T1000 (cell line): ENCODE measurements around the gene ZNF367.
"Not testable (repeated sequence)": the region's sequence is repeated elsewhere in the genome, so short reads cannot be mapped to it uniquely, and the experiment has no call there.

ENCODE experiments used
- DNase-seq: peaks from one replicate; lab custom pipeline; 2025; ENCODE audit warnings: mixed read lengths; lab: John Stamatoyannopoulos, UW

ZNF367 gene

DNA sequence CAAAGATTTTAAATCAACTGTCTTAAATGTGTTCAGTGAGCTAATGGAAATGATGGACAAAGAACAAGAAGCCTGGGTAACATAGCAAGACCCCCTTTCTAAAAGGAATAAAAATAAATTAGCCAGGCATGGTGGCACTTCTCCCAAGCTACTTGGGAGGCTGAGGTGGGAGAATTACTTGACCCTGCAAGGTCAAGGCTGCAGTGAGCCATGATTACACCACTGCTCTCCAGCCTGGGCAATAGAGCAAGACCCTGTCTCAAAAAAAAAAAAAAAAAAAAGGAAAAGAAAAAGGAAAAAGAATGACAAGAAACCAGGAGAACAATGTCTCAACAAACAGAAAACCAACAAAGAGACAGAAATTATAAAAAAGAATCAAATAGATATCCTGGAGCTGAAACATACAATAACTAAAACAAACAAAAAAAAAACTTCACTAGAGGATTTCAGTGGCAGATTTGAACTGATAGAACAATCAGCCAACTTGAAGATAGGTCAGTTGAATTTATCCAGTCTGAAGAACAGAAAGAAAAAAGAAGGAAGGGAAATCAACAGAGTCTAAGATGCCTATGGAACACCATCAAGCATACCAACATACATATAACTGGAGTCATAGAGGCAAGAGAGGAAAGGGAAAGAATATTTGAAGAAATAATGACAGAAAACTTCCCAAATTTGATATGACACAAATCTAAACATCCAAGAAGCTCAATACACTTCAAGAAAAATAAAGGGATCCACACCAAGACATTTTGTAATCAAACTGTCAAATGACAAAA, 17.8 kb downstream of the ZNF367 start:
- no peak for DNase-seq

DNA sequence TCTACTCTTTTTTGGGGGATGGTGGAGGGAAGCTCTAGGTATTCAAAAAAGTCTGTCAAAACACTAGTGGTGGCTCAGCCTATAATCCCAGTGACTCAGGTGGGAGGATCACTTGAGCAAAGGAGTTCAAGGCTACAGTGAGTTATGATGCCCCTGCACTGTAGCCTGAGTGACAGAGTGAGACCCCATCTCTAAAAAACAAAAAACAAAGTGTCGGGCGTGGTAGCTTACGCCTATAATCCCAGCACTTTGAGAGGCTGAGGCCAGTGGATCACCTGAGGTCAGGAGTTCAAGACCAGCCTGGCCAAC, 18.9 kb downstream of the ZNF367 start:
- DNase-seq = no peak

DNA sequence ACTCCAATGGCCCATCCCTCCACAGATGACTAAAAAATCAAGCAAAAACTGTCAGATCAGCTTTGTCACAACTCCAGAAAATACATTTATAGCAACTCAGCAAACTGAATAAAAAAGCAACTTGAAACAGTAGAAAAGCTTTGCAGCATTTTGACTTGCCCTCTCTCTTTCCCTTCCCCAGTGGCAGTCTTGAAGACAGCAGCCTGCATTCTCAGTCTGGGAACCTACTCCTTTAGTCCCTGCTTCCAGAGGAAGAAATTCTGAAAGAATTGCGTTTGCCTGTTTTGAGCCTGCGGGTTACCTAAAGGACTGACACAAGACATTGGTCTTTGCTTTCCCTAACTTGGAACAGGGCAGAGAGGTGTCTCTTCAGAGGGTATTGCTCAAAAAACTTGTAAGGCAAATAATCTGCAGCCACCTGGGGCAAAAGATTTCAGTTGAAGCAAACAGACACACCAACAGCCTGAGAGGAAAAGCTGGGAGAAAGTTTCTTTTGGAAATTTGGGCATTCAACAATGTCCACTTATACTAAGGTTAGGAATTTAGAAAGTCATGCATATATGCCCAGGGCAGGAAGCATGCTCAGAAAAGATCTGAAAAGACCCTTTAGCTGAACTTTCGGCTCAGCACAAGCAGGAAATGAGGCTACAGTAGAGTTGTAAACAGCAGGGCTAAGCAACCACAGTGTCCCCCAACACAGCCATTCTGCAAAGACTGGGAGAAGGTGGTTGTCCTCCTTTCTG, 19.4 kb downstream of the ZNF367 start:
- no peak for DNase-seq

DNA sequence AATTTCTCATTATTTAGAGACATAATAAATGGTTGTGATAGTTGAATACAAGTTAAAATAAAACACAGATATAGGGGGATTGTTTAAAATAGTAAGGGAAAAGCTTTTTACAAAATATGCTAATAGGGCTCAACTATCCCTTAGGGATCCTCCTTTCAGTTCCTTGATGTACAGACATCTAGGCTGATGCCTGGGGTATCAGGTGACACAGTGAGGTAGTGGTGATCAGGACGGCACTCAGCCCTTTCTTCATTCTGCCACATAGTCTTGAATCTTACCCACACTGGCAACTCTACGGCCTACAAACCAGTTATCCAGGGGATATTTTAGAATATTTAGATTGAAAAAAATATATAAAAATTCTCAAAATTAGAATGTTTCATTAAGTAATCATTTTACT, 22.2 kb downstream of the ZNF367 start:
- DNase-seq = no peak

DNA sequence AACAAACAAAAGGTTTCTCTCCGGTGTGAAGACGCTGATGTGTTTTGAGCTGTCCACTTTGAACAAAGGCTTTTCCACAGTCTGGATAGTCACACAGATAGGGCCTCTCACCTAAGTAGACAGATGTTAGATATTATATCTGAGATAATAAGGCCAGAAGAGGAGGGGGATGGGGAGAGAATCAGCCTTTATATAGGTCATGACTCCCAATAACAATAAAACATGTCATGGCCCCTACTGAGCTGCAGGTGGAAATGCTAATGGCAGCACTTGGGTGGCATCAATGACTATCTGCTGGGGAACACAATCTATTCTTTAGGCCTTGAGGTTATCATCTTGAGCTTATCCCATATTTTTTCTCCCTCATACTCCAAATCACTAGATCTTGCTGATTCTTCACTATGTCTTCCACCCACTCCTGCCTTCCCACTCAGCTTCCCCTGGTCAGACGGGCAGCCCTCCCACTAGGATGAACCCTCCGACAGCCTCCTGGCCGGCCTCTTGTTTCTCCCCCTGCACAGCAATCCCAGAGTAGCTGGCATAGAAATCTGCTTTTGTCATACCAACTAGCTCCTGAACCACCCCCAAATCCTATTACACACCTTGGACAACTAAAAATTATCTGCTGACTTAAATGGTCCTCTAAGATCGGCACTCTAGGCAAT, 23.2 kb downstream of the ZNF367 start:
- DNase-seq = no peak

DNA sequence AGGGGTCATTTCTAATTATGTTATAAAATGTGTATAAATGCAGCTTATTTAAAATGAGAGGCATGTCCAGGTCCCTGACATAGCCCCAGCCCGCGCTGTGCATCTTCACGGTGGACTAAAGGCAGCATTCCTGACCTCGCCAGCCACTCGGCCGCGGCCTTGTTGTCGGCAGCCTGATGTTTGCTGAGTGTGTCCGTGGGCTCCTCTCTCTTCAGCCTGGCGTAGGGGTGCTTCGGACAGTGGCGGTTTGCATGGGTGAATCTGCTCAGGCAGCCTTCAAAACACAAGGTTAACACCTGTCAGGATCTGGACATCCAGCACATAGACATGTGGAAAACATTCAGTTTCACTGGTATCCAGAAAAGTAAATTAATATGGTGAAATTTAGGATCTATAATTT, 25.9 kb downstream of the ZNF367 start:
- DNase-seq = no peak

DNA sequence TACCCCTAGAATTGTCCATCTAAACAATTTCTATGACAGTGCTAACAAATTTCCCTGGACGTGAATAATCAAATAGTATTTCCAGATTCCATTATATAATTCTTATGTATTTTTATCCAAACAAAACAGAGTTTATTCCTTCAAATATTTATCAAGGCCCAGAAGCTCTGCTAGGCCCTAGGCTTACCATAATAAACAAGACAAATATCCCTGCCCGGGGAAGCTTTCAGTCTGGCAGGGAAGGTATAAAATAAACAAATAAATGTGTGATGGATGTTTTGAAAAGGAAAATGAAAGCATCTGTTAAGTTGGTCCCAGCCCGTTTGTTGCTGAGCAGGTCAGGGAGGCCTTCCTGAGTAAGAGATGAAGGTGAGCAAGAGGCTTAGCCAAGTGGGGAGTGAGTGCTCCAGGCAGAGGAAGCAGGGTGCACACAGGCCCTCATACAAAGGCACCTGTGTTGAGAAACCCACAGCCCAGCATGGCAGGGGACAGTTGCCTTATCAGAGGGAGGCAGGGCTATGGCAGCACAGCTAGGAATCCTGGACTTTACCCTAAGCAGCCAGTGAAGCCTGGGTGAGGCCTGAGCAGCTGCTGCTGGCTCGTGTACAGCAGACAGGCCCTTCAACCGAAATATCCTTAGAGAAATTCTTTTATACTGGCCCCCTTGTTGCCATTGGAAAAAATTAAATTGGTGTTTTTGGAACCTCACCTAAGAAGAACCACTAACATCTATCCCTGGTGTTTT, 27.0 kb downstream of the ZNF367 start:
- DNase-seq = no peak

DNA sequence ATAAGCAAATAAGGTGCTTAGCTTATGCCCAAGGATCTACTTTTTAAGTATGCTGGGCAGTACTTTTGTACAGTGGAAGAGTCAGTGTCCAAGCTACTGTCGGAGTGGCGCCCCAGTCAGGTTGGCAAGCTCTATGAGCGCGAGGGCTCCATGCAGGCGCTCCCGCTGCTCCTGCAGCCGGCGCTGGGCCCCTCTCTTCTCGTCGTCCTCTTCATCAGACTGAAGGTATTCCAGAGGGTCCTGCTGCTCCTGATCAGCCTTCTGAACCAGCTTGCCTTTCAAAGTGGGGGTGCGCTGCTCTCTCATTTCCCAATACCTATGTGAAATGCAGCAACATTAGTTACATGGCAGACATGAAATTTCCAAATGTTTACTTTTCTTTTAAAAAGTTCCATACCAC, 30.0 kb downstream of the ZNF367 start:
- DNase-seq = no peak

DNA sequence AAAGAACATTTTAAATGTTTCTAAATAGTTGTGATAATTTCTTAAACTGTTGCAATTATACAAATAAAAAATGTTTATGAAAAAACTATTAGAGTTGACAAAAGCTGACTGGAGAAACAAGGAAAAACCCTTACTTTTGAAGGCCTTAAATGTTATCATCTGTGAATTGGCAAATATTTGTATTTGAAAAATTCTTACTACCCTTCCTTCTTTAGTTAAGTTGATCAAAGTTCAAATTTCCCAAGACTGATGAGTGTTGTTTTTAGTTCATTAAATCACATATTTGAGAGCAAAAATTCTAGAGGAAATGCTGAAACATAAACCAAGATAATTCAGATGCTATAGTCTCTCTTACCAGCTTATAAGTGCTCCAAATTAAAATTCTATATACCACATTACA, 32.0 kb downstream of the ZNF367 start:
- DNase-seq = no peak

DNA sequence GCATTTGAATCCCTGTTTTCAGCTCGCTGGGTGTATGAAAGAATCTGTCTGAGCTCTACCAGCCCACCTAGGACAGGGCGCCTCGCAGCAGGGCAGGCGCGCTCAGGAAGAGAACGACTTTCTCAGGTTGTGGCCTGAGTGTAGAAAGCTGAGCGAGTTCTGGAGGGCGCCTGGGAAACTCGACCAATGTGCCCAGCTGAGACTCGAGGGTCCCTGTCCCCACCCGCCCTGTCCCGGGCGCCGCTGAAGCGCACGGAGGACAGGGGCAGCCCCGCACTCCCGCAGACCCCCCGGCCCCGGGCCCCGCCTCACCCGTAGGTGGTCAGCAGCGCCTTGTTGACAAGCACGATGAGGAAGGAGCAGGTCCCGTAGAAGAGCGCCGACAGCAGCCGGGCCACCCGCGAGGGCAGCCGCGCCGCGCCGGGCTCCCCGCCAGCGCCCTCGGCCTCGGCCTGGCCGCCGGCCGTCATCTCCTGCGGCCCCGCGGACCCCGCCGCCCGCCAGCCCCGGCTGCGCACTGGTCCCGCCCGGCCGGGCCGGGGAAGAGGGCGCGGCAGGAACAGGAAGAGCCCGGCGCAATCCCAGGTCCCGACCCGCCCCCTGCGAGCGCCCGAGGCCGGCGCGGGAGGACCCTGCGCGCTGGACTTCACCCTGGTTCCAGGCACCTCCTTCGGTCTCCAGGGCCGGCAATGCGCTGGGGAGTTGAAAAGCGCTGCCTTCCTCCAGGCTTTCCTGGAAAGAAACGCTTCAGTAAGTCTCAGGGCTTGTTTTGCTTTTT, 34.8 kb downstream of the ZNF367 start, which contains the start of gene SLC35D2:
TSS of gene SLC35D2 (minus strand) at position 547 of the 778 bp plus-strand sequence. CDS start at position 470, 77 bp downstream.
- DNase-seq = peak; percentile 54

DNA sequence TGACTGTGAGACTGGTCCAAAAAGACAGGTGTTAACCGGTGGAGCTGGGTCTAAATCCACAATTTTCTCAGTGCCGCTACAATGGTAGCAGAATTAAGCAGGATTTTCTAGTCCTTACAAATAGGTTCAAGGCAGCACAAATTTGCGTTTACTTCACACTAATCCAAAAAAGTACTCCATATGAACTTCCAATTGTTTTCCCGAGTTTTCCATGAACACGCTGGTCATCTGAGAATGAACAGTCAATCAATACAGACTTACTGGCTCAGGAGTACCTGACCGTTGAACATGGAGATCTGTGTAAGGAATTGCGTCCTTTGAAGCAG, 35.4 kb downstream of the ZNF367 start:
- no peak for DNase-seq

DNA sequence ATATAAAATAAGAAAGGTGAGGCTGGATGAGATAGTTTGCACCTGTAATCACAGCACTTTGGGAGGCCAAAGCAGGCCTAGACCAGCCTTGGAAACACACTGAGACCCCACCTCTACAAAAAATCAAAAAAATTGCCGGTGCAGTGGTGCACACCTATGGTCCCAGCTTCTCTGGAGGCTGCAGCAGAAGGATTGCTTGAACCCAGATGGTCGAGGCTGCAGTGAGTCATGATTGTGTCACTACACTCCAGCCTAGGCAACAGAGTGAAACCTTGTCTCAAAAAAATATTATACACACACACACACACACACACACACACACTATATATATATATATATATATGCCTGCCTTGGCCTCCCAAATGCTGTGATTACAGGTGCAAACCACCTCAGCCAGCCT, 36.0 kb downstream of the ZNF367 start:
- DNase-seq = no peak

DNA sequence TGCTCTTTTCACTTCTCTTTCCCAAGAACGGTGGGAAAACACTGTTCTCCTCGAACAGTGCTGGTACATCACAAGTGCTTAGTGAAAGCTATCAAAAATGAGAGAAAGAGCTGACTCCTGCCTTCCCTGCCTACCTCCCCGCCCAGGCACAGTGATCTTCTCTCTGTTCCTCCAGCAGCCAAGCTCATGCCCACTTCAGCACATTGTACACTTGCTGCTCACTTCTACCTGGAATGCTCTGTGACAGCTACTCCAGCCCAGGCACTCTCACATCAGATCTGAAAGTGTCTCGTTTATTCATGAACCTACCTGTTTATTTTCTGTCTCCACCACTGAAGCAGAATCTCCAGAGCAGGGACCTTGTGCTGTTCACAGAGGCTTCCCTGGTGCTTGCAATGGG, 36.5 kb downstream of the ZNF367 start:
- no peak for DNase-seq

DNA sequence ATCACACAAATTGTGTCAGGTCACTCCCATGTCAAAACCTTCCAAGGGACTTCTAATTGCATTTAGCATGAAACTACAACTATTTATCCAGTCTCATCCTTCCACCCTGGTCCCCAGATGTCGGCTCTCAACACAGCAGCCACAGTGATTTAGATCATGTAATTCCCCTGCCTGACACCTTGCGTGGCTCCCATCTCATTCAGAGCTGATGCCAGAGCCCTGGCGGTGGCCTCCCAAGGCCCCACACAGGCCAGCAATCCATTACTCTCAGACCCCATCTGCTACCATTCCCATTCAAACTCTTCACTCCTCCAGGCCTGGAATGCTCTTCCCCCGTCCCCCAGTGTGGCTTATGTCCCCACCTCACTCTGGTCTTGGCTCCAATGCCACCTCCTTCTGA, 37.0 kb downstream of the ZNF367 start:
- DNase-seq = no peak

DNA sequence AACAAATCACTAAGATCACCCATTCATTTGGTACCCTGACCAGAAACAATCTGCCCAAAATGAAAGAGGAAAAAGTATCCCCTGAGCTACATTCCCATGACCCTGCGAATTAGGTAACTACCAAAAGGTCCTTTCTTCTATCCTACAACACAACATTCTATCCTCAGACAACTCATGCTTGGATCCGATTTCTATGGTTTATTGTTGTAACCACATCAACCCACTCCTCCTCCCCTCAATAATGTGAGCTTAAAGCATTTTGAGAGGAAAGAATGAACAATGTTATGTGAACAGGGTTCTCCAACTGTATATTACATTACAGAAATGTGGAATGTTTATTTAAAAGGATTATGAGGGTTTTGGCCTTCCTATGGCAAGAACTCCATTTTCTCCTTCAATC, 38.7 kb downstream of the ZNF367 start:
- no peak for DNase-seq

DNA sequence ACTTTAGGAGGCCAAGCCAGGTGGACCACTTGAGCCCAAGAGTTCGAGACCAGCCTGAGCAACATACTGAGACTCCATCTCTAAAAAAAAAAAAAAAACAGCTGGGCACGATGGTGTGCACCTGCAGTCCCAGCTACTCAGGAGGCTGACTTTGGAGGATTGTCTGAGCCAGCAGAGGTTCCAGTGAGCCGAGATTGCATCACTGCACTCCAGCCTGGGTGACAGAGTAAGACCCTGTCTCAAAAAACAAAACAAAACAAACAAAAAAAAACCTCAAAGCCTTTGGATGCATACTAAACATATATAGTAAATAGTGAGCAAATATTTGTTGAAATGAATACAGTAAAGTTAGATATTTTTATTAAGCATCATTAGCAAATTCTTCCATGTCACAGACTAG, 40.0 kb downstream of the ZNF367 start:
- no peak for DNase-seq

DNA sequence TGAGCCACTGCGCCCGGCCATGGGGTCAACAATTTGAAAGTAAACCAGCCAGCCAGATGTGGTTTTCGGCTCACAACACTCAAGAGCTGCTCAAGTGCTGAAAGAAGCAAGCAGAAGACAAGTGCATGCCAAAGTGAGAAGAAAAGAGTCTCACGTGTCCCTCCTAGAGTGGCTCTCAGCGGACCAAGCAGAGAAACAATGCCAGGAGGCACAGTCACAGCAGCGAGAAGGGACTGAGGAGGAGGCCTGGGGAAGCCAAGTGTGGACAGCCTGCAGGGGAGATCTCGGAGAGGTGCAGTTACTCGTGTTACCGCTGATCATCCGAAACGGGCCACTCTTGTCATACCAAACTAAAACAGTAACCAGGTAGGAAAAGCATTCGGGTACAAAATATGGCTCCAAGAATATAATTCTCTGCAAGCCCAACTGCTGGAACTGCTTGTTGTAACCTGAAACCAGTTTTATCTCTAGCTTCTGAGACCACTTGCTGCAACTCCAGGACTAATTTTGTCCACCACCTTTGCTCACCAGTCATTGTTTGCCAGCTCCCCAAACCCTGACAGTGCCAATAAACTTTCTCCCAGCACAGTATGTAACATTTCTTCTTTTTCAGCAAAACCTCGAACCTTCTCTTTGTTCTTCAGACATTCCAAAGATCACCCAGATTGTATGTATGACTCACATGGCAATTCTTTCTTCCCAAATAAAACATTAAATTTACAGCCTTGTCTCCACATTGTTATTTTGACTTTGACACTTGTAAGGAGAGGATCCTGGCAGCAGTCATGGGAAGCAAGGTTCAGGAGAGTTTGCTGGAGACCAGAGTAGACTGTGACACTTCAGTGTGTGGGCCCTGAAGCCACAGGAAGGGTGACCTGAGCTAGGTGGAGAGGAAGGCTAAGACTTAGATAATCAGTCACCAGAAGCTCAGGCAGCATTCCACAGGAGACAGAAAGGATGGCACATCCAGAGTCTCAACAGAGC, 41.0 kb downstream of the ZNF367 start:
- DNase-seq = no peak

DNA sequence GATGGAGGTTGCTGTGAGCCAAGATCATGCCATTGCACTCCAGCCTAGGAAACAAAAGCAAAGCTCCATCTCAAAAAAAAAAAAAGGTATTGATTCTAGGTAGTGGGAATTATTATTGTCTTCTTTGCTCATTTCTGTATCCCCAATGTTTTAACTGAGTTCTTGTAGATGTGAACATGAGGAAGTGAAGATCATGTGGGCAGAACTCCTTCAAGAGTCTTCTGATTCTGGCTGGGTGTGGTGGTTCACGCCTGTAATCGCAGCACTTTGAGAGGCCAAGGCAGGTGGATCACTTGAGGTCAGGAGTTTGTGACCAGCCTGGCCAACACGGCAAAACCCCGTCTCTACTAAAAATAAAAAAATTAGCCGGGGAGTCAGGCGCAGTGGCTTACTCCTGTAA, 42.7 kb downstream of the ZNF367 start:
- DNase-seq = not testable (repeated sequence)

DNA sequence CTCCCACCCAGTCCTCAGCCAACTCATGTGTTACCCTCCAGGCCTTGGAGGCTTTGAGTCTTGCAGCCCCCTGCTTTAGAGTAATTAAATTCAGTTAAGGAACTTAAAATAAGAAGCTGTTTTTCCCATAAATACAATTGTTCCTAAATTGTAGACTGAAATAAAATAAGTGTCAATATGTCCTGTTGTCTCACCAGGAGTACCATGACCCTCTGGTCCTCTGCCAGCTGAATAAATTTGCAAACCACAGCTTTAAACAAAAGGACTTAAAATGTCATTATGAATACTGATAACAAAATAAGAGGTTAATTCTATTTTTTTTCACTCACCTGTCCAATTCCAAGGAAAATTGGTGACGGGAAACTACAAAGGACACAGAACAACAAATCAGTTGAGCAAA, 50.2 kb downstream of the ZNF367 start:
- DNase-seq = no peak

DNA sequence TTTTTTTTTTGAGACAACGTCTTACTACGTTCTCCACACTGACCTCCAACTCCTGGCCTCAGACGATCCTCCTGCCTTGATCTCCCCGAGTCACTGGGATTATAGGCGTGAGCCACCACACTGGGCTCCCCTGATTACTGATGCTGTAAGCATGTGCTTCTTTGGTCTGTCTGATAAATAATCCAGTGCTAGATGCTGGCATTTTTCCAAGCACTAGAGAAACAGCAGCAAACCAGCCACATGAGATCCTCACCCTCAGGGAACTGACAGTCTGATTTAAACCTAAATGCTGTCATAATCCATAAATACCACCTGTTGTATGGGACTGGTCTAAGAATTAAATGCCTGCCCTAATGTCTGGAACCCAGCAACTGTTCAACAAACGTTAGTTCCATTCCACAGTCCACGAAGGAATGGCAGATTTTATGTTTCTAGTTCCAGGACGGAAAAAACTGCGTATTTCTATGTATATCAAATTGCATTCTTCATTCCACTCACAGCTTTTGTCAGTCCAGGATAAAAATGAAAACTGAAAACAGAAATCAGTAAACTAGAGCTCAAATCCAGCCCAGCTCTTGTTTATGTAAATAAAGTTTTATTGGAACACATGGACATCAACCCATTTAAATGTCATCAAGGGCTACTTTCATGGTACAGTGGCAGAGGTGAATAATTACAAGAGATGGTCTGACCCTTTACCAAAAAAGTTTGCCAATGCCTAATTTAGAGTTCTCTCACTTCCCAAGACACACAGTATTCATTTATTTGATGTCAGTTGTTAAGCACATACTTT, 54.8 kb downstream of the ZNF367 start:
- DNase-seq = no peak
